Measurements from ENCODE around the gene SHCBP1L.

Gene SHCBP1L

GRCh38 chr1:182952677-182953444 is at the start of gene SHCBP1L:
Gene SHCBP1L (minus strand): TSS chr1:182953166. CDS start chr1:182953133, 33 bp downstream.
- DNase-seq = no peak

- DNase-seq = no peak
Observed at GRCh38 chr1:183002267-183002666, 49.3 kb upstream of the SHCBP1L start.

GRCh38 chr1:183000167-183000962 is 47.4 kb upstream of the SHCBP1L start:
- DNase-seq = no peak

- DNase-seq = no peak
Observed at GRCh38 chr1:182998482-182998881, 45.5 kb upstream of the SHCBP1L start.

GRCh38 chr1:182996816-182997215 is 43.9 kb upstream of the SHCBP1L start:
- no peak for DNase-seq

GRCh38 chr1:182995894-182996293 is 42.9 kb upstream of the SHCBP1L start:
- DNase-seq = no peak

- DNase-seq = no peak
Observed at GRCh38 chr1:182993746-182994145, 40.8 kb upstream of the SHCBP1L start.

- no peak for DNase-seq
Observed at GRCh38 chr1:182990413-182991144, 37.6 kb upstream of the SHCBP1L start.

GRCh38 chr1:182985876-182986275 is 32.9 kb upstream of the SHCBP1L start:
- no peak for DNase-seq

- no peak for DNase-seq
Observed at GRCh38 chr1:182984621-182985020, 31.7 kb upstream of the SHCBP1L start.

- no peak for DNase-seq
Observed at GRCh38 chr1:182984138-182984537, 31.2 kb upstream of the SHCBP1L start.

- DNase-seq = no peak
Observed at GRCh38 chr1:182978151-182978853, 25.3 kb upstream of the SHCBP1L start.

GRCh38 chr1:182977480-182977879 is 24.5 kb upstream of the SHCBP1L start:
- DNase-seq = no peak

- DNase-seq = no peak
Observed at GRCh38 chr1:182974506-182975191, 21.7 kb upstream of the SHCBP1L start.

- no peak for DNase-seq
Observed at GRCh38 chr1:182972829-182973228, 19.9 kb upstream of the SHCBP1L start.

- DNase-seq = no peak
Observed at GRCh38 chr1:182972231-182972630, 19.3 kb upstream of the SHCBP1L start.

GRCh38 chr1:182971219-182971618 is 18.3 kb upstream of the SHCBP1L start:
- no peak for DNase-seq

GRCh38 chr1:182968836-182969734 is 16.1 kb upstream of the SHCBP1L start:
- no peak for DNase-seq

GRCh38 chr1:182968151-182968741 is 15.3 kb upstream of the SHCBP1L start:
- no peak for DNase-seq

GRCh38 chr1:182965861-182966260 is 12.9 kb upstream of the SHCBP1L start:
- no peak for DNase-seq

GRCh38 chr1:182965096-182965495 is 12.1 kb upstream of the SHCBP1L start:
- DNase-seq = no peak

Measured in DMS 273 treated with DMSO at 0.1 percent for 48 hours (cell line).